DMS153 treated with DMSO at 0.1 percent for 48 hours (cell line): Measurements from ENCODE around the gene ZFAND6.

Source experiments
- DNase-seq: peaks from one replicate; lab custom pipeline; 2025; ENCODE audit not compliant: unreplicated experiment; lab: John Stamatoyannopoulos, UW

ZFAND6 gene

GRCh38 chr15:80163897-80164296, 104.4 kb downstream of the ZFAND6 start:
- no peak for DNase-seq

GRCh38 chr15:80167936-80168335, 108.5 kb downstream of the ZFAND6 start:
- no peak for DNase-seq

- DNase-seq = no peak
Observed at GRCh38 chr15:80168421-80168820, 108.9 kb downstream of the ZFAND6 start.

GRCh38 chr15:80169768-80170357, 110.4 kb downstream of the ZFAND6 start:
- DNase-seq = no peak

GRCh38 chr15:80170596-80170995, 111.1 kb downstream of the ZFAND6 start:
- DNase-seq = no peak

GRCh38 chr15:80171787-80172186, 112.3 kb downstream of the ZFAND6 start:
- no peak for DNase-seq

- DNase-seq = no peak
Observed at GRCh38 chr15:80172401-80172800, 112.9 kb downstream of the ZFAND6 start.

GRCh38 chr15:80173022-80173759, 113.7 kb downstream of the ZFAND6 start:
- peak; percentile 3 for DNase-seq

- no peak for DNase-seq
Observed at GRCh38 chr15:80174017-80174746, 114.7 kb downstream of the ZFAND6 start.

GRCh38 chr15:80175436-80175835, 116.0 kb downstream of the ZFAND6 start:
- no peak for DNase-seq

GRCh38 chr15:80176443-80176842, 117.0 kb downstream of the ZFAND6 start:
- no peak for DNase-seq

- DNase-seq = no peak
Observed at GRCh38 chr15:80177156-80177555, 117.7 kb downstream of the ZFAND6 start.

- no peak for DNase-seq
Observed at GRCh38 chr15:80179025-80179759, 119.7 kb downstream of the ZFAND6 start.

GRCh38 chr15:80179935-80180334, 120.5 kb downstream of the ZFAND6 start:
- DNase-seq = no peak

- no peak for DNase-seq
Observed at GRCh38 chr15:80180468-80180867, 121.0 kb downstream of the ZFAND6 start.

- DNase-seq = no peak
Observed at GRCh38 chr15:80180986-80181385, 121.5 kb downstream of the ZFAND6 start.

GRCh38 chr15:80182611-80183261, 123.3 kb downstream of the ZFAND6 start:
- DNase-seq = no peak

- DNase-seq = no peak
Observed at GRCh38 chr15:80183306-80183705, 123.8 kb downstream of the ZFAND6 start.

- DNase-seq = no peak
Observed at GRCh38 chr15:80183886-80184285, 124.4 kb downstream of the ZFAND6 start.

- no peak for DNase-seq
Observed at GRCh38 chr15:80184554-80184953, 125.1 kb downstream of the ZFAND6 start.

- no peak for DNase-seq
Observed at GRCh38 chr15:80185152-80185551, 125.7 kb downstream of the ZFAND6 start.
